HG02763 (cell line): ENCODE results near the gene FBXL13.
"Not testable (repeated sequence)": the region's sequence is repeated elsewhere in the genome, so short reads cannot be mapped to it uniquely, and the experiment has no call there.

Source experiments
- ATAC-seq: cut with Tn5 transposase; IDR thresholded peaks from one replicate; pipeline ENCODE4 v1.9.1; 2021; ENCODE audit warnings: mild to moderate bottlenecking, moderate library complexity; ENCODE audit not compliant: unreplicated experiment

Gene FBXL13

GRCh38 chr7:102988631-102989560 lies 85.7 kb downstream of the FBXL13 start:
- ATAC-seq, result no peak

GRCh38 chr7:102988088-102988487 lies 86.5 kb downstream of the FBXL13 start:
- ATAC-seq, result no peak

- no peak for ATAC-seq
These were observed 89.3 kb downstream of the FBXL13 start for GRCh38 chr7:102985176-102985783.

GRCh38 chr7:102983602-102984001 lies 91.0 kb downstream of the FBXL13 start:
- no peak for ATAC-seq

- ATAC-seq, result no peak
These were observed 92.4 kb downstream of the FBXL13 start for GRCh38 chr7:102982235-102982634.

GRCh38 chr7:102981451-102981850 lies 93.1 kb downstream of the FBXL13 start:
- ATAC-seq, result no peak

GRCh38 chr7:102979670-102980069 lies 94.9 kb downstream of the FBXL13 start:
- ATAC-seq, result no peak

GRCh38 chr7:102978284-102978683 lies 96.3 kb downstream of the FBXL13 start:
- no peak for ATAC-seq

- ATAC-seq, result not testable (repeated sequence)
These were observed 97.0 kb downstream of the FBXL13 start for GRCh38 chr7:102977586-102977985.

- ATAC-seq, result no peak
These were observed 98.1 kb downstream of the FBXL13 start for GRCh38 chr7:102976493-102976892.

- ATAC-seq, result no peak
These were observed 98.7 kb downstream of the FBXL13 start for GRCh38 chr7:102975854-102976253.

- no peak for ATAC-seq
These were observed 100.0 kb downstream of the FBXL13 start for GRCh38 chr7:102974366-102975236.

GRCh38 chr7:102973096-102973802 lies 101.3 kb downstream of the FBXL13 start:
- ATAC-seq, result no peak

- no peak for ATAC-seq
These were observed 106.8 kb downstream of the FBXL13 start for GRCh38 chr7:102967798-102968197.

GRCh38 chr7:102966465-102966864 lies 108.1 kb downstream of the FBXL13 start:
- ATAC-seq, result no peak

GRCh38 chr7:102961993-102962392 lies 112.6 kb downstream of the FBXL13 start:
- ATAC-seq, result not testable (repeated sequence)

GRCh38 chr7:102958004-102958403 lies 116.6 kb downstream of the FBXL13 start:
- not testable (repeated sequence) for ATAC-seq

GRCh38 chr7:102954359-102954758 lies 120.2 kb downstream of the FBXL13 start:
- ATAC-seq, result not testable (repeated sequence)

- ATAC-seq, result no peak
These were observed 121.2 kb downstream of the FBXL13 start for GRCh38 chr7:102953406-102953805.

GRCh38 chr7:102951839-102952238 lies 122.8 kb downstream of the FBXL13 start:
- no peak for ATAC-seq

- no peak for ATAC-seq
These were observed 130.4 kb downstream of the FBXL13 start for GRCh38 chr7:102944241-102944640.
